SU-DHL-6 (cell line): ENCODE measurements around the gene DMBT1.
A peak's percentile ranks its signal among the peaks of the same experiment; 100 is the strongest.

Experiments
- EZH2phosphoT487 ChIP-seq: fragments of 200-600 bp; sonication (generic), shearing (Covaris generic); conservative IDR thresholded peaks from 2 replicates; pipeline ENCODE4 v1.6.1; 2018; ENCODE audit warnings: mild to moderate bottlenecking, antibody characterized with exemption, low read length, moderate library complexity, mixed read lengths
- TF ChIP-seq, protein P1 (sequence below): fragments of 200-600 bp; sonication (generic); IDR thresholded peaks from one replicate; pipeline ENCODE4 v1.5.1; 2017; ENCODE audit warnings: antibody characterized with exemption, mild to moderate bottlenecking, low read length, moderate library complexity; ENCODE audit not compliant: insufficient read depth, poor library complexity, severe bottlenecking

DNA sequence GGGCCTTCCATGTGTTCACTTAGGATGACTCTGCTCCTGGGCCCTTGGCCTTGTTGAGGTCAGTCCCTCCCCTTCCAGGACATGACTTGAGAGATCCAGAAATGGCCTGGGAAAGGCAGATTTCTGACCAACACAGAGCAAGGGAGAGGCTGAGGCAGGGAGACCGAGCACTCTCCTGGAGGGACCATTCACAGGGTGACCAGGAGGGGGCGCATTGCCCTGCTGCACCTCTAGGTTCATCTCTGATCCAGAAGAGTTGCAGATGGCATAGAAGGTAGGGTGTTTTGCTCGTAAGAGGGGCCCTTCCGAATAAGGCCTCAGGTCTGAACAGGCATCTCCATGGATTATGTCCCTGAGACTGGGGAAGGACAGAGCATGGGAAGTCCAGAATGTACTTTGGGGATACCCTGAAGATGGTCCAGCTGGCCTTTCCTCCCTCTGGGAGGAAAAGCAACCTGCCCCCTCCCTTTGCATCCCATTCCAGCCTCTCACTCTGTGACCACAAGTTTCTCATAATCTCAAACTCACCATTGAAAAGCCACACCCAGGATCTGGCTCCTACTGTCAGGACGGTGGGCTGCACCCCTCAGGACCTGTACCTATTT is 6.6 kb downstream of the DMBT1 start:
- TF ChIP-seq, protein P1, sequence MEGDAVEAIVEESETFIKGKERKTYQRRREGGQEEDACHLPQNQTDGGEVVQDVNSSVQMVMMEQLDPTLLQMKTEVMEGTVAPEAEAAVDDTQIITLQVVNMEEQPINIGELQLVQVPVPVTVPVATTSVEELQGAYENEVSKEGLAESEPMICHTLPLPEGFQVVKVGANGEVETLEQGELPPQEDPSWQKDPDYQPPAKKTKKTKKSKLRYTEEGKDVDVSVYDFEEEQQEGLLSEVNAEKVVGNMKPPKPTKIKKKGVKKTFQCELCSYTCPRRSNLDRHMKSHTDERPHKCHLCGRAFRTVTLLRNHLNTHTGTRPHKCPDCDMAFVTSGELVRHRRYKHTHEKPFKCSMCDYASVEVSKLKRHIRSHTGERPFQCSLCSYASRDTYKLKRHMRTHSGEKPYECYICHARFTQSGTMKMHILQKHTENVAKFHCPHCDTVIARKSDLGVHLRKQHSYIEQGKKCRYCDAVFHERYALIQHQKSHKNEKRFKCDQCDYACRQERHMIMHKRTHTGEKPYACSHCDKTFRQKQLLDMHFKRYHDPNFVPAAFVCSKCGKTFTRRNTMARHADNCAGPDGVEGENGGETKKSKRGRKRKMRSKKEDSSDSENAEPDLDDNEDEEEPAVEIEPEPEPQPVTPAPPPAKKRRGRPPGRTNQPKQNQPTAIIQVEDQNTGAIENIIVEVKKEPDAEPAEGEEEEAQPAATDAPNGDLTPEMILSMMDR, result peak; percentile 59
- TF ChIP-seq EZH2phosphoT487, result no peak
